GM19372 (cell line): ENCODE measurements around the gene ZNF668.

Source experiments
- ATAC-seq: cut with Tn5 transposase; IDR thresholded peaks from one replicate; pipeline ENCODE4 v1.9.1; 2021; ENCODE audit warnings: mild to moderate bottlenecking, low read depth, moderate library complexity; ENCODE audit not compliant: unreplicated experiment

The ZNF668 gene

DNA sequence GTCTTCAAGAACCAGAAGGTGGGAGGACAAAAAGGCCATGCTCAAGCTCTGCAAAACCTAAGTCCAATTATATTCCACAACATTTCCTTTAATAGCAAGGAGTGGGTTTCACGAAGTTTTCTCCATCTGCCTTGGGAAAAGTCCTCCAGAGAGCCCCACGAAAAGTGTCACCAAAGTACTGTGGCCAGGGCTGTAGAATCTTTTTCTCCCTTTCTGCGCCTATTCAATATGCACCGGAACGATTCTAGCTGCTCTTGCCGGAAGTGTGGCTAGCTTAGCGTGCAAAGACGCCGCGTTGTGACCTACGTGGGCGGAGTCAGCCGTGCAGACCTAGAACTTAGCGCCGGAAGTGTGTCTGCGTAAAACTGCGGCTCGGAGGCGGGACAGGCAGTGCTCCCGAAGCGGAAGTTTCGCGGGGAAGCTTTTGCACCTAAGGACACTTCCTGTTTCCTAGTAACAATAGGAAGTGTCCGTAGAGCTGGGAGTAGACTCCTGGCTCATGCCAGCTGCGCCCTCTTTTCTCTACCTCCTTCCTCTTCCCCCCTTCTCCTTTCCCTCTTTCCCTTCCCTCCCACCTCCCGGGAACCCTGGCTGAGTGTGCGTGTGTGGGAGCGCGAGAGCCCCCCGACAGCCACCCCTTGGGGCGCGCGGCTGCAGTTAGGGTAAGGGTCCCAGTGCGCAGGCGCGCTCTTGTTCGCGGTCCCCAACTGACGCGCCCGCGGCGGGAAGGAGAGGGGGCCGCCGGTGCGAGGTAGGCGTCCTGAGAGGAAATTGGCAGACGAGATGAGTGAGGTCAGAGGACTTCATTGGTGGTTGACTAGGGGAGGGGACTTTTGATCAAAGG is at the start of gene ZNF668, which contains the start of gene ZNF646:
TSS of gene ZNF668 (minus strand) at position 271 of the 844 bp plus-strand sequence. CDS start 9,781 bp downstream, outside the sequence.
TSS of gene ZNF646 (plus strand) at position 453 of the 844 bp plus-strand sequence. CDS start 1,903 bp downstream, outside the sequence.
- peak; percentile 69 for ATAC-seq

GRCh38 chr16:31120129-31120528 is 46.1 kb upstream of the ZNF668 start:
- no peak for ATAC-seq

- no peak for ATAC-seq
These were observed 44.4 kb upstream of the ZNF668 start for GRCh38 chr16:31118223-31119155.

DNA sequence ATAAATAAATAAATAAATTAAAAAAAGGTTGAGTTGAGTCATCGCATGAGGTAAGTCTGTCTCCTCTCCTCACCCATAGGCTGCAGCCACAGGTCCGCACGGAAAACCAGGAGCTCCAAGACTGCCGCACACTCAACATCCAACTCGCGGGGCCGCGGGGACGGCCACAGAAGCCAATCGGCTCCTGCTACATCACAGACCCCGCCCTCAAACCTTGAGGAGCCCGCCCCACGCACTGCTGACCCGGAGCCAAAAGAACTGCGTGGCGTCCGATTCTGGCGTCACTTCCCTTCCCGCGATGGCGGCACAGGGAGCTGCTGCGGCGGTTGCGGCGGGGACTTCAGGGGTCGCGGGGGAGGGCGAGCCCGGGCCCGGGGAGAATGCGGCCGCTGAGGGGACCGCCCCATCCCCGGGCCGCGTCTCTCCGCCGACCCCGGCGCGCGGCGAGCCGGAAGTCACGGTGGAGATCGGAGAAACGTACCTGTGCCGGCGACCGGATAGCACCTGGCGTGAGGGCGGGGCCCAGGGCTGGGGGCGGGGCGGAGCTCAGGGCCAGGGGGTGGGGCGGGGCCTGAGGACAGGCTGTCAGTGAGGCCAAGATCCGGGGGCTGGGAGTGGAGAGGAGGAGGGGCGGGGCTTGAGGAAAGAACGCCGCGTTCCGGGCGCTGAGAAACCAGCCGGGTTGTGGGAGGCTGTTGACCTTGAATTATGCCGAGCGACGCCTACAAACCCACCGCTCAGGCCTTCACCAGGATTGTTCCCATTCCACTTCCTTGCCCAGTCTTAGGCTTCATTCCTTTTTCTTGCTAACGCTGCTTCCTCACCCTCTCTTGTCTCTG is 43.6 kb upstream of the ZNF668 start, which contains the start of gene KAT8:
TSS of gene KAT8 (plus strand) at position 281 of the 839 bp plus-strand sequence. CDS start at position 299, 18 bp downstream.
- peak; percentile 91 for ATAC-seq

GRCh38 chr16:31114468-31114867 is 40.4 kb upstream of the ZNF668 start:
- ATAC-seq = no peak

- ATAC-seq = no peak
These were observed 39.4 kb upstream of the ZNF668 start for GRCh38 chr16:31113121-31114120.

DNA sequence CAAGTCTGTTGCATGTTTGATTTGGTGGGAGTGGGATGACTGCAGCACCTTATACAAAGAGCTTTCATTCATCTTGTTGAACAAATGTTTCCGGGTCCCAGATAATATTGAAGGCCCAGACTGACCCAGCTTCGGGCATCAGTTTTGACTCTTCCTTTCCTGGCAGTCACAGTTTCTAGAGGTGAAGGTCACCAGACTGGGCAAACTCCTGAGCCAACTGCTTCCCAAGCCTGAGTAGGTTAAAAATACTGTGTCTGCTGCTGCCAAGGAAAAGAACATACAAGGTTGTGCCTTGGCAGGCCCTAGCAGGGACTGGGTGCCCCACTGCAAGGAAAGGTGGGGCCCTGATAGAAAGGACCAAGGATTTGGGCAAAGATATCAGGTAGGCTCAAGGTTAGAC is 38.7 kb upstream of the ZNF668 start:
- no peak for ATAC-seq

DNA sequence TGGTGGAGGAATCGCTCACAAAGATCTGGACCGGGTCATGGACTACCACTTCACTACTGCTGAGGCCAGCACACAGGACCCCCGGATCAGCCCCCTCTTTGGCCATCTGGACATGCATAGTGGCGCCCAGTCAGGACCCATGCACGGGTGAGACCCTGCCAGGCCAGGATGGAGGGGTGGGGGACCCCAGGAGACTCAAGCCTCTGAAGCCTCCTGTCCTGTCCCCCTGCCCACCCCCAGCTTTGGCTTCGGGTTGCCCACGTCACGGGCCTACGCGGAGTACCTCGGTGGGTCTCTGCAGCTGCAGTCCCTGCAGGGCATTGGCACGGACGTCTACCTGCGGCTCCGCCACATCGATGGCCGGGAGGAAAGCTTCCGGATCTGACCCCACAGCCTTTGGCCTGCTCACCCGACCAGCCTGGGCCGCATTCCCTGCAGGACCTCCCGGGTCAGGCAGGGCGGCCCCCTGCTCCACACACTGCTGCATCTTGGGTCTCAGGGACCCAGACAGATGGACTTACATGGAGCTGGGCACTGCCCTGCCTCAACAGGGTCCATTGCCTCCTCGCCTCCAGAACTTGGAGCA is 37.9 kb upstream of the ZNF668 start:
- no peak for ATAC-seq

GRCh38 chr16:31110106-31111034 is 36.3 kb upstream of the ZNF668 start:
- no peak for ATAC-seq

GRCh38 chr16:31109622-31110021 is 35.6 kb upstream of the ZNF668 start:
- ATAC-seq = no peak

DNA sequence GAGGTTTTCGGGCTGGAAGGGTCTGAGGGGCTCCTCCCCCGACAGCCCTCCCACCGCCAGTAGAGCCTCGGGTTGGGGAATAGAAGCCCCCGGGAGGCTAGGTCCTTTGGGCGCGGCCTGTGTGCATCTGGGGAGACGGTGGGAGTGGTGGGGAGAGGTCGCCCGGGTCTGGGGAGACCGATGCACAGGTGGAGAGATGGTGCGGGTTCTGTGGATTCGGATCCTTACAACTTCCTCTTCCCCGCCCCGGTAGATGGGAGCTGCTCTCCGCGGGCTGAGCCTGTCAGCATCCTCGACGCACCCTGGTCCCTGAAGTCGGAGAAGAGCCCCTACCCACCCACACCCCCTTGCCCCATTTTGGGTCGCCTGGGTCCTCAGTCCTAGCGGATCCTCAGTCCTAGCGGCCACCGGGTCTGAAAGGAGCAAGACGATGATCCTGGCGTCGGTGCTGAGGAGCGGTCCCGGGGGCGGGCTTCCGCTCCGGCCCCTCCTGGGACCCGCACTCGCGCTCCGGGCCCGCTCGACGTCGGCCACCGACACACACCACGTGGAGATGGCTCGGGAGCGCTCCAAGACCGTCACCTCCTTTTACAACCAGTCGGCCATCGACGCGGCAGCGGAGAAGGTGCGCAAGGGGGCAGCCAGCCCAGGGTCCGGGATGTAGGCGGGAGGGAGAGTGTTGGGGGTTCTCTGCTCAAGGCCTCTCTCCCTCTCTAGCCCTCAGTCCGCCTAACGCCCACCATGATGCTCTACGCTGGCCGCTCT is 34.9 kb upstream of the ZNF668 start:
- no peak for ATAC-seq

- ATAC-seq = peak; percentile 80
These were observed 34.2 kb upstream of the ZNF668 start, which contains the start of gene BCKDK for GRCh38 chr16:31108035-31108793. Gene BCKDK (plus strand): TSS chr16:31108386. CDS start chr16:31109224, 838 bp downstream.

- peak; percentile 44 for ATAC-seq
These were observed 33.4 kb upstream of the ZNF668 start for GRCh38 chr16:31107465-31107867.

- ATAC-seq = no peak
These were observed 32.7 kb upstream of the ZNF668 start for GRCh38 chr16:31106509-31107464.
